SW480 (cell line): Measurements from ENCODE around the gene ACAP3.
"Not testable (repeated sequence)": the region's sequence is repeated elsewhere in the genome, so short reads cannot be mapped to it uniquely, and the experiment has no call there.

ENCODE experiments used
- DNase-seq: peaks from one replicate; pipeline ENCODE4 v3.0.0-alpha.2; 2016; ENCODE audit warnings: low spot score

ACAP3 gene

DNA sequence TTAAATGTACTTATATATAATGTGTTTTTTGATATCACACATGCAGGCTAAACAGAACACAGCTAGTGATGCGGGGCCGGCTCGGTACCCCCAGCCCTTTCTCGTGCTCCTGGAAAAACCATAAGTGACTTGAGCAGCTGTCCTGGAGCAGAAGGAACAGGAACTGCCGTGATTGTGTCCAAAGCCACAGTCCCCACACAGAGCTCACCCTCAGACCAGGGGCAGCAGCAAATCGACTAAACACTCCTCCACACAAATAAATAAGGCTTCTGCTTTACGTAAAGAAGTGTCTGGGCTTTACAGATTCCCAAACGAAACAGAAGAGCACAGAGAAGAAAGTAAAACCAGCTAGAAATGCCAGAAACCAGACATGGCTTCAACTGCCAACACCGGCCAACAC lies 43.7 kb downstream of the ACAP3 start:
- no peak for DNase-seq

GRCh38 chr1:1262758-1263157 lies 45.0 kb downstream of the ACAP3 start:
- no peak for DNase-seq

GRCh38 chr1:1262071-1262470 lies 45.7 kb downstream of the ACAP3 start:
- no peak for DNase-seq

- DNase-seq, result no peak
Measured at GRCh38 chr1:1260843-1261560, 46.7 kb downstream of the ACAP3 start.

DNA sequence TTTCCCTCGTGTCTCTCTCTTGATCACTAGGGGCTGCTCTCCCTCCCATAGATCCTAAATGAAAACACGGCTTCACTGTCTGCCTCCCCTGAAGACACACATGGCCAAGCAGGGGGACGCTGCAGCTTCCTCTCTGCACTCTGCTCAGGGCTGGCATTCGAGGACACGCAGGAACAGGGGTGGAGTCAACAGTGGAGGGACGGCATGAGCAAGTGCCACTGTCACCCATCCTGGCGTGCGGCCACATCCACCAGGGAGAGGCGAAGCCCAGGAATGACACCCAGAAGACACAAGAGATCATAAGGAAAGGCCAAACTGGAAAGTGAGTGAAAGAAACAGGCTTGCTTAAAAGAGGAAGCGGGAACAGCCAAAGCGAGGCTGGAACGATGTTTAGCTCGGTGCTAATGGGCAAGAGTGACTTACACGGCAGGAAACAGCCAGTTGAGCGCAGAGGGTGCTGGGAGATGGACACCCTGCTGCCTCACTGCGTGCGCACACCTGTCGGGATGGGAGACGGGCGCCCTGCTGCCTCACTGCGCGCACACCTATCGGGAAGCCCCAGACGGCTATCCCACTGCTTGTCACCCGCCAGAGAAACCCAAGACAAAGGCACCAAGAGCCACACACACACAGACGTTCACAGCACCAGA lies 47.7 kb downstream of the ACAP3 start:
- DNase-seq, result no peak

DNA sequence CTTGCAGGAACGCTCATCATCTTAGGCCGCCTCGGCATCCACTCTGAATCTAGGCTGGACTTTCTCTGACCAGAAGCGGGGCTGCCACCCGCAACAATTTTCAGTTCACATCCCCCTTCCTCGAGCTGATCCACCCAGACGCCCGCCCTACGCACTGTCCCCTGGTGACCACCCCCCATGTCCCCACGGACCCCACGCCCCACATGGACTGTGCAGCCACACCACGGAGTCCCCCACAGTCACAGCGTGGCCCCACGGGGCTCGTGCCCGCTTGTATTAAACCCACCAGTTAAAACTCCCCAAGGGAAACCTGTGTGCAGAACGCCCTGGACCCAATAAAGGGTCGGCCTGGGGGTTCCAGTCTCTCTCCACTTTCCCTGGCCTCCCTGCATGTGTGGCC lies 48.2 kb downstream of the ACAP3 start:
- DNase-seq, result no peak

GRCh38 chr1:1259119-1259488 lies 48.6 kb downstream of the ACAP3 start:
- DNase-seq, result no peak

- DNase-seq, result no peak
Measured at GRCh38 chr1:1256956-1257871, 50.5 kb downstream of the ACAP3 start.

GRCh38 chr1:1255611-1256010 lies 52.1 kb downstream of the ACAP3 start:
- no peak for DNase-seq

- DNase-seq, result no peak
Measured at GRCh38 chr1:1255078-1255477, 52.7 kb downstream of the ACAP3 start.

DNA sequence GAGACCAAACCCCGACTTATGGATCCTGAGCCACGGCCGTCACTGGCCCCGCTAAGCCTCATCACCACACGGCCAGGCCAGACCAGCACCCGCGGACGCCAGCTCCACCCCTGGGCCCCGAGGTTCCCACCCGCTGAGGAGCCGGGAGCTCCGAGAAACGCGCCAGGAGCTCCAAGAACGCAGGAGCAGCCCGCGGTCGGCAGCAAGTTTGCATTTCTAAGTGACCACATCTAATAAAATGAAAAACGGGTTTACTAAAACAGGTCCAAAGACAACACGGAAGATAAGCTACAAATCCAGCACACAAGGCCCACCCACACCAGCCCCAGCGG lies 53.1 kb downstream of the ACAP3 start:
- DNase-seq, result peak; percentile 51

DNA sequence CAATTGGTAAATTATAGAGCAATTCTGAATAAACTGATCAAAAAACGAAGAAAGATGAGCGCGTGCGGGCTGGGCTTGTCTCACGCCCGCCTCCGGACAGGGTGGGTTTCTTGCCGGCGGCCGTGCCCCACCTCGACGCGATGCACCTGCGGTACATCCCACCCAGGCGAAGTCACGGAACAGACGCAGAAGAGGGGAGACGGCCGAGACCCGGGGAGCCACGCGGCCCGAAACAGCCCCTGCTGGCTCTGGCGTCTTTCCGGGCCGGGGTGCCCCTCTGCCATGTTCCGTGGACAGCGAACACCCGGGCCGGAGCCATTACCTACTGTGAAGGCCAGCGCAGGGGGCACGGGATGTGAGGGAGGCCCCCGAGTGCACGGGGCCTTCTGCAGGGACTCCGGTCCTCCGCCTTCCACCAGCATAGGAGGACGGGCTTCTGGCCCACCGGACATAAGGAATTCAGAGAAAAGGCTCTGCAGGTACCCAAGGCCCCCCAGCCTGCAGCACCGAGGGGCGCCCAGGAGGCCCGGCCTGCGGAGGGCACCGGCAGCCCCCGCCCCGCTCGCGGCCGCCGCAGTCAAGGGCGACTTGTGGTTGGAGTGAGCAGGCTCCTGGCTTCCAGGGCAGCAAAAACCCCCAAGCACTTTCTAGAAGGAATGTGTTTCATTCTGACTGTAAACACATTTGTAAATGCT lies 53.6 kb downstream of the ACAP3 start:
- no peak for DNase-seq

- DNase-seq, result no peak
Measured at GRCh38 chr1:1253314-1253713, 54.4 kb downstream of the ACAP3 start.

DNA sequence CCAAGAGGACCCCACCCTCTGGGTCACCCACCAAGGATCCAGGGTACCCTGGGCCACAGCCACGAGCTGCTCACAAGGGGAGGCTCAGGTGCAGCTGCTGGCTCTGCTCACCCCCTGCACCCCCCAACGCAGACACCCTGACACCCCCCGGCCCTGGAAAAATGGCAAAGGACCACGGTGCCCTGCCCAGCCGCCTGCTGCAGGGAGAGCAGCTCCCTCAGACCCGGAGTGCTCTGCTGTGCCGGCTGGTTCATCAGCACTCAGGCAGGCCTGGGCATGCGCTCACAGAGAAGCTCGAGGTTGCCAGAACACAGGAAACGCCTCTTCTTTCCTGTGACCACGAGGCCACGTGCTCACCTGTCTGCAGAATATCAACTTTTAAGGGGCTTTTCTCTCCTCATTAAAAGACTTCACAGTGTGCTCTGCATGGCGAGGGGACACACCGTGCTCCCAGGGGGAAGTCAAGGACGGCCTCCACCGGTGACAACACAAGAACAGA lies 56.9 kb downstream of the ACAP3 start:
- peak; percentile 71 for DNase-seq

GRCh38 chr1:1248009-1248913 lies 59.5 kb downstream of the ACAP3 start:
- DNase-seq, result not testable (repeated sequence)

- no peak for DNase-seq
Measured at GRCh38 chr1:1247341-1247913, 60.3 kb downstream of the ACAP3 start.

- no peak for DNase-seq
Measured at GRCh38 chr1:1246577-1247340, 61.0 kb downstream of the ACAP3 start, which contains the start of gene C1QTNF12. C1QTNF12 (minus strand) TSS chr1:1246722; CDS start chr1:1246690, 32 bp downstream.

DNA sequence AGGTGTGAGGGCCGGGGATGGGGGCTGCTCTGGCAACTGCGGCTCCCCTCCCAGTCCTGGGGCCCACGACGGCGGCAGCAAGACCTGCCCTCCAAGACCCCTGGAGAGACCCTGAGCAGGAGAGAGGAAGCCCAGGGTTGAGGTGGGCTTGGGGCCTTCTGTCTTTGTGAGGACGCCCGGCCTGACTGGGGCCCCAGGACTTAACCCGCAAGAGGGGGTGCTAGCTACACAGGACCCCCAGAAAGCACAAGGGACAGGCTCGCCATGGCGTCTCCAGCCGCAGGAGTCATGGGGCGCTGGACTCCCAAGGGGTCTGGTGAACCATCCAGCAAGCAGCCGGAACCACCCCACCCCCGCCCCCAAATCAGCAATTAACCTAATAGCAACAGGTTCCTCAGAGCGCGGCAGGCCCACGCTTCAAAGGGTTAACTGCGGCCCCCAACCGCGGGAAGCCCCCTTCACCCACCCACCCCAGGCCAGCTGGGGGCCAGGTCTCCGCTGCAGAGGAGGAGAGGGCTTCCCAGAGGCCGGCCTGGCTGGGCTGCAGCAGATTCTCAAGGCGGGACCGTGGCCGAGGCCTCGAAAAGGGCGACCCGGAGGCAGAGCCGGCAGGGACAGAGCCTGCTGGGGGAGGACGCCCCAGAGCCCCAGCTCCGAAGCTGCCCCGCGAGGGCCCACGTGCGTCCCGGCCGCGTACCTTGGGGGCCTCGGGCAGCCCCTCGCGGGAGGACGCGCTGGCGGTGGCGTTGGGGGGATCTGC lies 61.7 kb downstream of the ACAP3 start:
- DNase-seq, result no peak

GRCh38 chr1:1245178-1245816 lies 62.4 kb downstream of the ACAP3 start:
- no peak for DNase-seq
